ENCODE measurements around the gene XRCC6.

XRCC6 gene

GRCh38 chr22:41688365-41689211 lies 67.5 kb downstream of the XRCC6 start, which contains the start of gene SNU13:
Gene SNU13, minus strand, starts transcription at chr22:41688867. Its CDS starts 71 bp downstream, at chr22:41688796.
- peak; percentile 93 for DNase-seq

DNA sequence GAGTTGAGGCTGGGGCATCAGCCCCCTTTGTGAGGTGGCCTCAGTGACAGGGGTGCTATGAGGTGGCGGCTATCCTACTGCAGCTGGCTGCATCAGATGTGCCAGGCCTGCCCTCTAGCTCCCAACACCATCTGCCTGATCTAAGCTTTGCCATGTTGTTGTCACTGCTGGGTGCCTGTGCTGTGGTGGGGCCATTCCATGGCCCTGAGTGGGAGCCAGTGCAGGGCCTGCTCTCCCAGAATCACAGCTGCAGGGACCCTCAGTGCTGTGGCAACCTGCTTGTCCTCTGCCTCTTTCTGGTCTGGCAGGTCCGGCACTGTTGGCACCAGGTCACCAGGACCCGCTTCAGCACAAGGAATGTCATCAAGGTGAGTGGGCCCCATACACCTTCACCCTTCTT lies 69.4 kb downstream of the XRCC6 start:
- DNase-seq = no peak

GRCh38 chr22:41695211-41695610 lies 74.1 kb downstream of the XRCC6 start:
- no peak for DNase-seq

DNA sequence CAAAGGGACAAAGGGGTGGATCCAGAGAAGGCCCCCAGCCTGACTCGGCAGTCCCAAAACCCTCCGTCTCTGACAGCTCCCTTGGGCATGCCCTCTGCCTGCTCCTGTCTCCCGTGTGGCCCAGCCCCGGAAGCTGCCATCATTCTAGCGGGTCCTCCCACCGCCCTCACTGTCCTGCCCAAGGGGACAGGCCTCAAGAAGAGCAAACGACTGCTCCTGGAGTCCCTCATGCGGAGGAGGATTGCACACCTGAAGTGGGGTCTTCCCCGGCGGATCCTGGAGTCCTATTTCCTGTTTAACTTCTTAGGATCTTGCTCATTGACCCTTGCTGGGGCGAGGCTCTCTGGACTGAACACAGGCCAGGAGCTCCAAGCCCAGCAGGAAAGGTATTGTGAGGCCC lies 75.6 kb downstream of the XRCC6 start:
- DNase-seq = no peak

- DNase-seq = peak; percentile 87
These were observed 76.2 kb downstream of the XRCC6 start for GRCh38 chr22:41697126-41697775.

GRCh38 chr22:41699264-41700107 lies 78.4 kb downstream of the XRCC6 start, which contains the start of gene MEI1:
Gene MEI1, plus strand, starts transcription at chr22:41699503. Its CDS starts 36 bp downstream, at chr22:41699539.
- peak; percentile 31 for DNase-seq

DNA sequence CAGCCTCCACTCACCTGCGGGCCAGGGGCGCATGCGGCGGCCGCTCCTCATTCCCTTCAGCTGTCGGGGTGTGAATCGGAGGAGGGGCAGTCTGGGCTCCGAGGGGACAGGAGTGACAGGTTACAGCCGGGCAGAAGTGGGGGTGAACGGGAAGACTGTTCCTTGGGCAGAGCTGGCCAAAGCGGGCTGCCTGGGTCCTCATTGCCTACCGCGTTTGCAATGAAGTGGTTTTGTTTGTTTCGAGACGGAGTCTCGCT lies 78.9 kb downstream of the XRCC6 start:
- DNase-seq = no peak

DNA sequence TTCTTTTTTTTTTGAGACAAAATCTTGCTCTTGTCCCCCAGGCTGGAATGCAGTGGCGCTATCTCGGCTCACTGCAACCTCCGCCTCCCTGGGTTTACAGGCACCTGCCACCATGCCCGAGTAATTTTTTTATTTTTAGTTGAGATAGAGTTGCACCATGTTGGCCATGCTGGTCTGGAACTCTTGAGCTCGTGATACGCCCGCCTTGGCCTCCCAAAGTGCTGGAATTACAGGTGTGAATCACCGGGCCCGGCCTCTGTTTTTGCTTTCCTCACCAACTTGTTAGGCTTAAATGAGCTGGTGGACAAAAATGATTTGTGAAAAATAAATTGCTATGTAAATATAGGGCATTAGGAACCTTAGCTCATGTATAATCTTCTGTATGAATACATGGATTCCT lies 81.7 kb downstream of the XRCC6 start:
- DNase-seq = no peak

GRCh38 chr22:41709341-41709740 lies 88.2 kb downstream of the XRCC6 start:
- no peak for DNase-seq

DNA sequence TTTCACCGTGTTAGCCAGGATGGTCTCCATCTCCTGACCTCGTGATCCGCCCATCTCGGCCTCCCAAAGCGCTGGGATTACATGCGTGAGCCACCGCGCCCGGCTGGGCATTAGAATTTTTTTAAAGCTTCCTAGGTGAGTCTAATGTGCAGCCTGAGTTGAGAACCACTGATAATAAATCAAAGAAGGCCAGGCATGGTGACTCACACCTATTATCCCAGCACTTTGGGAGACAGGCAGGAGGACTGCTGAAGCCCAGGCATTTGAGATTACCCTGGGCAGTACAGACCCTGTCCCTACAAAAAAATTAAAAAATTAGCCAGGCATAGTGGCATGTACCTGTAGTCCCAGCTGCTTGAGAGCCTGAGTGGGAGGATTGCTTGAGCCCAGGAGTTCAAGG lies 91.9 kb downstream of the XRCC6 start:
- no peak for DNase-seq

All from MV-4-11 (cell line).